Gastroesophageal sphincter (tissue), 3 donors: Measurements from ENCODE around the gene MIGA1.

ENCODE experiments used
- POLR2AphosphoS5 ChIP-seq: sonication (generic); formaldehyde crosslinking; IDR thresholded peaks from one replicate; pipeline ENCODE4 v1.6.1; 2017; ENCODE audit warnings: antibody characterized with exemption
- TF ChIP-seq, protein P1 (sequence below), 4 experiments: fragments of 200-600 bp in 2 of 4; fragments of 450-650 bp in 2 of 4; sonication (generic) in 1 of 4; IDR thresholded peaks; one replicate each; pipeline ENCODE4 v1.5.1; 2017 to 2019; ENCODE audit warnings: antibody characterized with exemption in 4 of 4, mild to moderate bottlenecking in 2 of 4, moderate library complexity in 2 of 4

DNA sequence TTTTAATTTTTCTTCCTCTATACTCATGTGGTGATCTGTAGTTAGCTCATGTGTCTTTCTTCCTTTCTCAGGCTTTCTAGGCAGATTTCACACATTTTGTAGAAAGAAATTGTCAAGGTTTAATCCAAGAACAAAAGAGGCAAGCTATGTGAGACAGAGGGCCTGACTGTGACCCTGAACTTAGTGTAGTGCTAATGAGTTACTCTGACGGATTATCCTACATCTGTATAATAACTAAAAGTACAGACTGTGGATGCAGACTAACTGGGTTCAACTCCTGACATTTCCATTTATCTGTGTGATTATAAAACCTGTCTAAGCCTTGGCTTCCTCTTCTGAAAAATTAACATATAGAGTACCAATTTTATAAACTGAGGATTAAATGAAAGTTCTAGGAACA, 40.7 kb downstream of the MIGA1 start:
- TF ChIP-seq, protein P1, sequence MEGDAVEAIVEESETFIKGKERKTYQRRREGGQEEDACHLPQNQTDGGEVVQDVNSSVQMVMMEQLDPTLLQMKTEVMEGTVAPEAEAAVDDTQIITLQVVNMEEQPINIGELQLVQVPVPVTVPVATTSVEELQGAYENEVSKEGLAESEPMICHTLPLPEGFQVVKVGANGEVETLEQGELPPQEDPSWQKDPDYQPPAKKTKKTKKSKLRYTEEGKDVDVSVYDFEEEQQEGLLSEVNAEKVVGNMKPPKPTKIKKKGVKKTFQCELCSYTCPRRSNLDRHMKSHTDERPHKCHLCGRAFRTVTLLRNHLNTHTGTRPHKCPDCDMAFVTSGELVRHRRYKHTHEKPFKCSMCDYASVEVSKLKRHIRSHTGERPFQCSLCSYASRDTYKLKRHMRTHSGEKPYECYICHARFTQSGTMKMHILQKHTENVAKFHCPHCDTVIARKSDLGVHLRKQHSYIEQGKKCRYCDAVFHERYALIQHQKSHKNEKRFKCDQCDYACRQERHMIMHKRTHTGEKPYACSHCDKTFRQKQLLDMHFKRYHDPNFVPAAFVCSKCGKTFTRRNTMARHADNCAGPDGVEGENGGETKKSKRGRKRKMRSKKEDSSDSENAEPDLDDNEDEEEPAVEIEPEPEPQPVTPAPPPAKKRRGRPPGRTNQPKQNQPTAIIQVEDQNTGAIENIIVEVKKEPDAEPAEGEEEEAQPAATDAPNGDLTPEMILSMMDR (IDR thresholded peaks at IDR 0.05): no peak
- no peak for TF ChIP-seq POLR2AphosphoS5
